KMS-11 (cell line): Measurements from ENCODE around the gene HOXA4.

Experiments used
- H2AFZ ChIP-seq: fragments of 200-600 bp; sonication (generic); 2 replicates; pipeline ENCODE4 v1.6.1; 2016; ENCODE audit warnings: antibody characterized with exemption, mixed run types, low read depth
- H3K27ac ChIP-seq: fragments of 200-600 bp; sonication (generic); 2 replicates; pipeline ENCODE4 v1.6.1; 2016; ENCODE audit warnings: mild to moderate bottlenecking, mixed run types
- H3K27me3 ChIP-seq: fragments of 200-600 bp; sonication (generic); 2 replicates; pipeline ENCODE4 v1.6.1; 2017; ENCODE audit warnings: mild to moderate bottlenecking, low read depth, mixed run types, moderate library complexity; ENCODE audit not compliant: insufficient read depth
- H3K36me3 ChIP-seq: fragments of 200-600 bp; sonication (generic); 2 replicates; pipeline ENCODE4 v1.6.1; 2017; ENCODE audit warnings: mild to moderate bottlenecking, mixed run types; ENCODE audit not compliant: insufficient read depth
- H3K4me1 ChIP-seq: fragments of 200-600 bp; sonication (generic); 2 replicates; pipeline ENCODE4 v1.6.1; 2016; ENCODE audit warnings: mild to moderate bottlenecking, low read depth, mixed run types; ENCODE audit not compliant: poor library complexity, severe bottlenecking
- H3K4me2 ChIP-seq: fragments of 200-600 bp; sonication (generic); 2 replicates; pipeline ENCODE4 v1.7.0; 2016; ENCODE audit warnings: mild to moderate bottlenecking, mixed run types
- H3K4me3 ChIP-seq: fragments of 200-600 bp; sonication (generic); IDR thresholded peaks from 2 replicates; pipeline ENCODE4 v1.6.1; 2017; ENCODE audit warnings: low read depth, low read length, mixed read lengths; ENCODE audit not compliant: insufficient read depth
- H3K79me2 ChIP-seq: fragments of 200-600 bp; sonication (generic); 2 replicates; pipeline ENCODE4 v1.6.1; 2016; ENCODE audit warnings: low read depth, mixed run types; ENCODE audit not compliant: insufficient read depth
- H3K9ac ChIP-seq: fragments of 200-600 bp; sonication (generic); 2 replicates; pipeline ENCODE4 v1.6.1; 2016; ENCODE audit warnings: mild to moderate bottlenecking, mixed run types
- H4K20me1 ChIP-seq: fragments of 200-600 bp; sonication (generic); 2 replicates; pipeline ENCODE4 v1.6.1; 2016; ENCODE audit warnings: mild to moderate bottlenecking, mixed run types; ENCODE audit not compliant: insufficient read depth
- CTCF ChIP-seq: fragments of 200-600 bp; sonication (generic); conservative IDR thresholded peaks from 2 replicates; pipeline ENCODE4 v1.6.1; 2017; ENCODE audit warnings: low read depth, mild to moderate bottlenecking, antibody characterized with exemption, low read length, moderate library complexity, mixed read lengths

The HOXA4 gene

DNA sequence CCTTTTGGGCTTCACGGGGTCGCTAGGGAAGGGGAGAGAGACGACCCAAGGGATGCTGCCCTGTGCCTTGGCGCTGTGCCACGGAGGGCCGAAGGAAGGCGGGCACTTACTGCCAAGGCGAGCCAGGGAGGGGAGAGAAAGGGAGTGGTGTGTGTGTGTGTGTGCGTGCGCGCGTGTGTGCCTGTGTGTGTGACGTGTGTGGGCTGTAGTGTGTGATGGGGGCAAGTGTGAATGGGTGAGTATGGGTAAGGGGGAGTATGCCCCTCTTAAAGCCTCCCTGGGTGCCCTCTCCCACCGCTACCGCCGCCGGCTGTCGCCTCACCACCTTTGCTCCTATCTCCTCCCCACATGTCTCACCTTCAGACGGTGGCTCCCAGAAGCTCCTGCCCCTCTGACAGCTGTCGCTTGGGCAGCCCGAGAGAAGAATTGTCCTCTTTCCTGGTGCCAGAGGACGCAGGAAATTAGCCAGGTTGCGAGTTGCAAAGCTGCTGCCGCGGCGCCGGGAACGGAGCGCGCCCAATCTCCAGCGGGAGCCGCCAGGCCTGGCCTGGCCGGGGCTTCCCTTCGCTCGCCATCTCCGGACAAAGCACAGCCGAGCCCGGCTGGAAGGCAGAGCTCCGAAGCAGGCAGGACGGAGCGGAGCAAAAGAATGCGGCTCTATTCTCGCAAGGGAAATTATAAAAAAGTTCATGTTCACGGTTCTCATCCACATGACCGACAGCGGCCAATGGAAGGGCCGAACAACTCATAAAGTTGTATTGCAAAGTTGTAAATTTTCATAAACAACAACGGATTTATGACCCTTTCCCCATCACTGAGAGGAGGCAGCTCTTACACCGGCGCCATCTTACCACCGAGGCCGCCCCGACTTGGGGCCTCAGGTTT lies 21.6 kb upstream of the HOXA4 start, which contains the start of gene HOXA3:
Gene HOXA3, minus strand, starts transcription at position 653 of the 885 bp plus-strand sequence. CDS start 41,943 bp downstream, outside the sequence.
- H2AFZ ChIP-seq = peak within 1 kb of the TSS; percentile 96
- no peaks in the 10 kb centered on the region for H3K79me2 ChIP-seq
- no peaks in the 10 kb centered on the region for H3K36me3 ChIP-seq
- peak within 1 kb of the TSS; percentile 94 for H3K4me2 ChIP-seq
- H3K27me3 ChIP-seq = no peaks in the 10 kb centered on the region
- peaks cover 7% of the 10 kb centered on the region for H3K4me1 ChIP-seq
- no peaks in the 10 kb centered on the region for H4K20me1 ChIP-seq
- no peak for TF ChIP-seq CTCF
- no peak within 1 kb of the TSS; the same call in 1 of the 2 replicates for H3K27ac ChIP-seq
- H3K4me3 ChIP-seq = no peak within 1 kb of the TSS
- peak within 1 kb of the TSS; percentile 76; the same call in 1 of the 2 replicates for H3K9ac ChIP-seq

GRCh38 chr7:27151341-27151930 lies 20.9 kb upstream of the HOXA4 start:
- TF ChIP-seq CTCF = no peak
- Histone ChIP-seq H2AFZ (peak overlapping the region; percentile 96), H3K27ac (peak overlapping the region; percentile 67; the same call in 1 of the 2 replicates), H3K79me2 (no peaks in the 10 kb centered on the region), H3K9ac (peak overlapping the region; percentile 76), H3K36me3 (no peaks in the 10 kb centered on the region), H3K27me3 (no peaks in the 10 kb centered on the region), H4K20me1 (no peaks in the 10 kb centered on the region), H3K4me2 (peak overlapping the region; percentile 94), H3K4me3 (peak overlapping the region; percentile 42), H3K4me1 (peaks cover 7% of the 10 kb centered on the region)

GRCh38 chr7:27150568-27151340 lies 20.2 kb upstream of the HOXA4 start:
- no peaks in the 10 kb centered on the region for H3K79me2 ChIP-seq
- peak overlapping the region; percentile 67 for H3K27ac ChIP-seq
- peak overlapping the region; percentile 76 for H3K9ac ChIP-seq
- no peaks in the 10 kb centered on the region for H3K36me3 ChIP-seq
- peak overlapping the region; percentile 49 for H3K4me3 ChIP-seq
- no peaks in the 10 kb centered on the region for H3K27me3 ChIP-seq
- H2AFZ ChIP-seq = peak overlapping the region; percentile 96
- TF ChIP-seq CTCF = peak; percentile 79
- peak overlapping the region; percentile 94 for H3K4me2 ChIP-seq
- no peaks in the 10 kb centered on the region for H4K20me1 ChIP-seq
- peaks cover 7% of the 10 kb centered on the region for H3K4me1 ChIP-seq

GRCh38 chr7:27149842-27150567 lies 19.4 kb upstream of the HOXA4 start:
- peak overlapping the region; percentile 96 for H2AFZ ChIP-seq
- TF ChIP-seq CTCF = no peak
- H3K4me3 ChIP-seq = peak overlapping the region; percentile 49
- peaks cover 7% of the 10 kb centered on the region for H3K4me1 ChIP-seq
- peak overlapping the region; percentile 94 for H3K4me2 ChIP-seq
- no peaks in the 10 kb centered on the region for H3K27me3 ChIP-seq
- H3K27ac ChIP-seq = peak overlapping the region; percentile 67
- H3K36me3 ChIP-seq = no peaks in the 10 kb centered on the region
- no peaks in the 10 kb centered on the region for H3K79me2 ChIP-seq
- peak overlapping the region; percentile 76 for H3K9ac ChIP-seq
- H4K20me1 ChIP-seq = no peaks in the 10 kb centered on the region
